PC-3 (cell line): Measurements from ENCODE around the gene MIEN1.

Experiments used
- CTCF ChIP-seq: fragments of 300-600 bp; sonication (generic); conservative IDR thresholded peaks from 2 replicates; pipeline ENCODE4 v1.5.1; 2017; ENCODE audit warnings: antibody characterized with exemption, low read depth, mild to moderate bottlenecking, low read length
- EZH2 ChIP-seq: fragments of 300-600 bp; sonication (generic); IDR thresholded peaks from one replicate; pipeline ENCODE4 v1.6.1; 2017; ENCODE audit warnings: antibody characterized with exemption, mild to moderate bottlenecking, low read length; ENCODE audit not compliant: unreplicated experiment
- EZH2phosphoT487 ChIP-seq: fragments of 300-600 bp; sonication (generic); IDR thresholded peaks from 2 replicates; pipeline ENCODE4 v1.6.1; 2018; ENCODE audit warnings: mild to moderate bottlenecking, antibody characterized with exemption, low read length, borderline replicate concordance

- TF ChIP-seq EZH2 (no peak), CTCF (no peak), EZH2phosphoT487 (no peak)
Observed at GRCh38 chr17:39697961-39698360, 32.4 kb downstream of the MIEN1 start.
